DOHH2 (cell line): ENCODE data around the gene NIT1.

Experiments used
- CTCF ChIP-seq: fragments of 200-600 bp; sonication (generic); IDR thresholded peaks from one replicate; pipeline ENCODE4 v1.5.1; 2014; ENCODE audit warnings: antibody characterized with exemption, mild to moderate bottlenecking, low read depth, low read length; ENCODE audit not compliant: poor library complexity, severe bottlenecking
- EZH2phosphoT487 ChIP-seq: fragments of 200-600 bp; sonication (generic); IDR thresholded peaks from 2 replicates; pipeline ENCODE4 v1.6.1; 2017; ENCODE audit warnings: borderline replicate concordance, mild to moderate bottlenecking, antibody characterized with exemption, low read length, moderate library complexity, mixed read lengths

GRCh38 chr1:161131523-161132409, 13.9 kb downstream of the NIT1 start:
- TF ChIP-seq CTCF (no peak), EZH2phosphoT487 (no peak)
